Ascending aorta (tissue), 2 donors: ENCODE measurements around the gene CLEC4G. TPM values are rescaled to one million over a fixed set of nuclear protein-coding genes. Genes with fewer than 3 reads are reported as not detected.
A peak's percentile ranks its signal among the peaks of the same experiment; 100 is the strongest.

Experiments
- DNase-seq, 2 donors: peaks; one replicate each; pipeline ENCODE4 v3.0.0-alpha.2; 2019; ENCODE audit warnings: low spot score in 2 of 2
- H3K27ac ChIP-seq, 2 donors: fragments of 200-600 bp; sonication (generic); one replicate each; pipeline ENCODE4 v1.5.1; 2016 to 2017; ENCODE audit warnings: mild to moderate bottlenecking in 1 of 2
- H3K27me3 ChIP-seq: fragments of 200-600 bp; sonication (generic); one replicate; pipeline ENCODE4 v1.5.1; 2017
- H3K36me3 ChIP-seq, 2 donors: fragments of 200-600 bp; sonication (generic); one replicate each; pipeline ENCODE4 v1.5.1; 2016
- H3K4me1 ChIP-seq, 2 donors: fragments of 200-600 bp; sonication (generic); one replicate each; pipeline ENCODE4 v1.5.1; 2016 to 2017; ENCODE audit warnings: mild to moderate bottlenecking in 1 of 2
- H3K4me3 ChIP-seq, 2 donors: fragments of 200-600 bp; sonication (generic); one replicate each; pipeline ENCODE4 v1.5.1; 2016 to 2017; ENCODE audit warnings: mild to moderate bottlenecking in 1 of 2
- H3K9me3 ChIP-seq, 2 donors: fragments of 200-600 bp; sonication (generic); one replicate each; pipeline ENCODE4 v1.5.1; 2016
- intact Hi-C: fragments of 100-400 bp; cut with DNase I; formaldehyde crosslinking; loops from one replicate; pipeline ENCODE4 v1.15.1; 2023
- total RNA-seq: library from RNA; depleted of rRNA; stranded (reverse); fragments of >200 nt; gene quantifications from one replicate; pipeline ENCODE4 v1.1.0, GENCODE V29; 2016
- TF ChIP-seq, protein P1 (sequence below), 3 experiments: fragments of 200-600 bp in 2 of 3; fragments of 450-650 bp in 1 of 3; sonication (generic) in 2 of 3; IDR thresholded peaks; one replicate each; pipeline ENCODE4 v1.5.1; 2016 to 2019; ENCODE audit warnings: antibody characterized with exemption in 3 of 3, mild to moderate bottlenecking in 1 of 3, moderate library complexity in 1 of 3

CLEC4G gene
- total RNA-seq, 1 donor from 2014 or later = 1.7 TPM

DNA sequence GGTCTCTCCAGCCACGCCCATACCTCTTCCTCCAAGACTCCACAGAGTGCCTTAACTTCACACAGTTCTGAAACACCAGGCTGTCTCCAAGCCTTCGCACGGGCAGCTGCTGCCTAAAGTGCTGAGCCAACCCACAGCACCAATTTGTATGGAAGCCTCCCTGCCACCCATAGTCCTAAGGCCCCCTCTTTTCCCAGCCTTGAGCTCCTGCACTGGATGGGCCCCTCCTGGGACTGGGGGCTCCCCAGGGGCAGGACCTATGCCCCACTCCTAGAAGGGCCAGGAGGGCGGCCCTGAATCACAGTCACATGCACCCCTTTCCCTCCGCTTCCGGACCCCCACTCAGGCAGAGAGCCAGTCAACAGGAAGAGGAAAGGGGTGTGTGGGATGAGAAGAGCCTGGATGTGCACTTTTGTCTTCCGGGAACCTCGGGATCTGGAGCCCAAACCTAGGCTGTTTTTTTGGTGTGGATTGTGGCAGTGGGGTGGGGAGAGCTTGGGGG is 24.9 kb downstream of the CLEC4G start:
- no peaks in the 10 kb centered on the region for H3K27me3 ChIP-seq
- no peak overlapping the region for H3K27ac ChIP-seq

GRCh38 chr19:7706188-7706954 is 25.5 kb downstream of the CLEC4G start:
- no peaks in the 10 kb centered on the region for H3K9me3 ChIP-seq

More for the DNA sequence above, 24.9 kb downstream of the CLEC4G start:
- intact Hi-C loops = no loop called here
- TF ChIP-seq, protein P1, sequence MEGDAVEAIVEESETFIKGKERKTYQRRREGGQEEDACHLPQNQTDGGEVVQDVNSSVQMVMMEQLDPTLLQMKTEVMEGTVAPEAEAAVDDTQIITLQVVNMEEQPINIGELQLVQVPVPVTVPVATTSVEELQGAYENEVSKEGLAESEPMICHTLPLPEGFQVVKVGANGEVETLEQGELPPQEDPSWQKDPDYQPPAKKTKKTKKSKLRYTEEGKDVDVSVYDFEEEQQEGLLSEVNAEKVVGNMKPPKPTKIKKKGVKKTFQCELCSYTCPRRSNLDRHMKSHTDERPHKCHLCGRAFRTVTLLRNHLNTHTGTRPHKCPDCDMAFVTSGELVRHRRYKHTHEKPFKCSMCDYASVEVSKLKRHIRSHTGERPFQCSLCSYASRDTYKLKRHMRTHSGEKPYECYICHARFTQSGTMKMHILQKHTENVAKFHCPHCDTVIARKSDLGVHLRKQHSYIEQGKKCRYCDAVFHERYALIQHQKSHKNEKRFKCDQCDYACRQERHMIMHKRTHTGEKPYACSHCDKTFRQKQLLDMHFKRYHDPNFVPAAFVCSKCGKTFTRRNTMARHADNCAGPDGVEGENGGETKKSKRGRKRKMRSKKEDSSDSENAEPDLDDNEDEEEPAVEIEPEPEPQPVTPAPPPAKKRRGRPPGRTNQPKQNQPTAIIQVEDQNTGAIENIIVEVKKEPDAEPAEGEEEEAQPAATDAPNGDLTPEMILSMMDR (IDR thresholded peaks at IDR 0.05) = no peak
- Histone ChIP-seq H3K36me3 (no peaks in the 10 kb centered on the region), H3K9me3 (no peaks in the 10 kb centered on the region), H3K4me3 (no peak overlapping the region), H3K4me1 (no peaks in the 10 kb centered on the region)
- DNase-seq = no peak

GRCh38 chr19:7705387-7706187 is 26.3 kb downstream of the CLEC4G start:
- no peaks in the 10 kb centered on the region for H3K36me3 ChIP-seq
- no peaks in the 10 kb centered on the region for H3K9me3 ChIP-seq
- no peaks in the 10 kb centered on the region for H3K4me1 ChIP-seq
- DNase-seq = no peak
- H3K27ac ChIP-seq = peak overlapping the region in 1 of 2 donors; percentile 16
- TF ChIP-seq, protein P1 (IDR thresholded peaks at IDR 0.05) = no peak
- no peak overlapping the region for H3K4me3 ChIP-seq
- no peaks in the 10 kb centered on the region for H3K27me3 ChIP-seq
- intact Hi-C loops = no loop called here

More at GRCh38 chr19:7706188-7706954, 25.5 kb downstream of the CLEC4G start:
- H3K27me3 ChIP-seq = no peaks in the 10 kb centered on the region
- intact Hi-C loops = no loop called here
- H3K36me3 ChIP-seq = no peaks in the 10 kb centered on the region
- DNase-seq = no peak
- TF ChIP-seq, protein P1 (IDR thresholded peaks at IDR 0.05) = no peak
- no peaks in the 10 kb centered on the region for H3K4me1 ChIP-seq
- H3K4me3 ChIP-seq = no peak overlapping the region
- H3K27ac ChIP-seq = peak overlapping the region in 1 of 2 donors; percentile 16

GRCh38 chr19:7704280-7705060 is 27.4 kb downstream of the CLEC4G start:
- H3K27me3 ChIP-seq = no peaks in the 10 kb centered on the region

GRCh38 chr19:7703332-7703731 is 28.6 kb downstream of the CLEC4G start:
- no peak for DNase-seq
- intact Hi-C loops = no loop called here

More at GRCh38 chr19:7704280-7705060, 27.4 kb downstream of the CLEC4G start:
- no peak overlapping the region for H3K4me3 ChIP-seq
- no peak overlapping the region for H3K27ac ChIP-seq
- H3K4me1 ChIP-seq = no peaks in the 10 kb centered on the region
- no peaks in the 10 kb centered on the region for H3K9me3 ChIP-seq
- intact Hi-C loops = no loop called here
- TF ChIP-seq, protein P1 (IDR thresholded peaks at IDR 0.05) = no peak
- no peaks in the 10 kb centered on the region for H3K36me3 ChIP-seq
- DNase-seq = no peak

More at GRCh38 chr19:7703332-7703731, 28.6 kb downstream of the CLEC4G start:
- Histone ChIP-seq H3K27me3 (no peaks in the 10 kb centered on the region), H3K9me3 (no peaks in the 10 kb centered on the region), H3K4me3 (no peak overlapping the region), H3K36me3 (no peaks in the 10 kb centered on the region), H3K27ac (no peak overlapping the region), H3K4me1 (no peaks in the 10 kb centered on the region)
- TF ChIP-seq, protein P1 (IDR thresholded peaks at IDR 0.05) = no peak
